GM18520 (cell line): ENCODE results near the gene FKBP1B.
"Not testable (repeated sequence)": the region's sequence is repeated elsewhere in the genome, so short reads cannot be mapped to it uniquely, and the experiment has no call there.

ENCODE experiments used
- ATAC-seq: cut with Tn5 transposase; IDR thresholded peaks from one replicate; pipeline ENCODE4 v1.9.1; 2021; ENCODE audit not compliant: unreplicated experiment

The FKBP1B gene

DNA sequence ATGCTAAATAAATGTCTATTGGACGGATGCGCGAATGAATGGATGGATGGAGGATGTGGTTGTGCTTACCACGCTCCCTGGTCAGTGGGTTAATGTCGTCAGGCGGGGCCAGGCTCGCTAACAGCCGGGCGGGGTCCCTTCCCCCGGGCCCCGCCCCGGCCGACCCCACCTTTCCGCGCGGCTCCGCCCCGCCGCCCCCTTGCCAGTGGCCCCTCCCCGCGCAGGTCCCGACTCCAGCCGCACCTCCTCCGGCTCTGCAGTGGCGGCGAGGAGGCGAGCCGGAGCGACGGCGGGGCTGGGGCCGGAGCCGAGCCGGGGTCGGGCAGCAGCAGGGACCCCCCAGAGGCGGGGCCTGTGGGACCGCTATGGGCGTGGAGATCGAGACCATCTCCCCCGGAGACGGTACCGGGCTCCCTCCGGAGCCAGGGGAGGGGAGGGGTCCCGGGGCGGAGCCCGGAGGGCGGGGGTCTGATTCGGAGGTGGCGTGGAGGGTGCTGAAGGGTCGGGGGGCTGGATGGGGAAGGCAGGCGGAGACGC, at the start of gene FKBP1B:
Gene FKBP1B, plus strand, starts transcription at position 257 of the 537 bp plus-strand sequence. Its CDS starts 109 bp downstream, at position 366.
- no peak for ATAC-seq

DNA sequence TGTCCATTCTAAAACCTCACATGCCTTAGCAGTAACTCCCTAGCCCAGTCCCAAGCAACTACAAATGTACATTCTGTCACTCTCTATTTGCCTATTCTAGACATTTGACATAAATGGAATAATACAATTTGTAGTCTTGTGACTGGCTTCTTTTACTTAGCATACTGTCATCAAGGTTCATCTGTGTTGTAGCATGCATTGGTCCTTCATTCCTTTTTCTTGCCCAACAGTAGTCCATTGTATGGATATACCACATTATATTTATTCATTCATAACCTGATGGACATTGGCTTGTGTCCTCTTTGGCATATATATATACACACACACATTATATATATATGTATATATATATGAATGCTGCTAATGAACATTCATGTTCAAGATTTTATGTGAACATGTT, 41.8 kb upstream of the FKBP1B start:
- ATAC-seq, result no peak

DNA sequence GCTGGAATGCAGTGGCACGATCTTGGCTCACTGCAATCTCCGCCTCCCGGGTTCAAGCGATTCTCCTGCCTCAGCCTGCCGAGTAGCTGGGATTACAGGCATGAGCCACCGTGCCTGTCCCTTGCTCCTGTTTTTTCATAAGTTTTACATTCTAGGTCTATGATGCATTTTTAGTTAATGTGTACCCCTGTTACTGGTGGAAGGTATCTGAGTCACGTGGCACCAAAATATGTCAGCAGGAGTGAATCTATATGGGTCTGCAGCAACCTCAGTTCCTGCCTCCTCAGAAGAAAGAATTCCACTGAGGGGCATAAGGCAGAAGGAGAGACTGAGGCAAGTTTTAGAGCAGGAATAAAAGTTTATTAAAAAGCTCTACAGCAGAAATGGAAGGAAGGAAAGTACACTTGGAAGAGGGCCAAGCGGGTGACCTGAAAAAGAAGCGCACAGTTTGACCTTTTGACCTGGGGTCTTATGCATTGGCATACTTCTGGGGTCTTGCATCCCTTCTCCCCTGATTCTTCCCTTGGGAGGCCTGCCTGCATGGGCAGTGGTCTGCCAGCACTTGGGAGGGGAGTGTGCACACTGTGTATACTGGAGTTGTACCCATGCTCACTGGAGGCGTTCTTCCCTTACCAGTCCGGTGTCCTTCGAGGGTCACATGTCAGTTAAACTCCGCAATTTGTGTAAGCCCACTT, 40.7 kb upstream of the FKBP1B start:
- no peak for ATAC-seq

DNA sequence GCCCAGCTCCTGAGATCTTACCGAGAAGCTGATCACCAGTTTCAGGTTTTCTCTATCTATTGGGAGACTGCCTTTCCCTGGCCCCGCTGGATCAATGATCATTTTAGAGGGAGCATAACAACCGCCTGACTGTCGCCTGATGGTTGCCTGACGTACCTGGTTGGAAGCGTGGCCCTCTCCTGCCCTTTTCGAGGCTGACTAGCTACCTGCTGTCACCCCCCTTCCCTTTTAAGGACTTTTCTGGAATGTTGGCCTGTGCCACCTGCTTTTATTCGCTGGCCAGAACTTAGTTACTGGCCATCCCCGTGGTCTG, 40.2 kb upstream of the FKBP1B start:
- ATAC-seq, result no peak

- no peak for ATAC-seq
Observed at GRCh38 chr2:24009680-24010476, 39.7 kb upstream of the FKBP1B start, which contains the start of gene MFSD2B. Gene MFSD2B (plus strand): TSS chr2:24010085. CDS start chr2:24010097, 12 bp downstream.

- no peak for ATAC-seq
Observed at GRCh38 chr2:24010477-24011249, 38.9 kb upstream of the FKBP1B start.

DNA sequence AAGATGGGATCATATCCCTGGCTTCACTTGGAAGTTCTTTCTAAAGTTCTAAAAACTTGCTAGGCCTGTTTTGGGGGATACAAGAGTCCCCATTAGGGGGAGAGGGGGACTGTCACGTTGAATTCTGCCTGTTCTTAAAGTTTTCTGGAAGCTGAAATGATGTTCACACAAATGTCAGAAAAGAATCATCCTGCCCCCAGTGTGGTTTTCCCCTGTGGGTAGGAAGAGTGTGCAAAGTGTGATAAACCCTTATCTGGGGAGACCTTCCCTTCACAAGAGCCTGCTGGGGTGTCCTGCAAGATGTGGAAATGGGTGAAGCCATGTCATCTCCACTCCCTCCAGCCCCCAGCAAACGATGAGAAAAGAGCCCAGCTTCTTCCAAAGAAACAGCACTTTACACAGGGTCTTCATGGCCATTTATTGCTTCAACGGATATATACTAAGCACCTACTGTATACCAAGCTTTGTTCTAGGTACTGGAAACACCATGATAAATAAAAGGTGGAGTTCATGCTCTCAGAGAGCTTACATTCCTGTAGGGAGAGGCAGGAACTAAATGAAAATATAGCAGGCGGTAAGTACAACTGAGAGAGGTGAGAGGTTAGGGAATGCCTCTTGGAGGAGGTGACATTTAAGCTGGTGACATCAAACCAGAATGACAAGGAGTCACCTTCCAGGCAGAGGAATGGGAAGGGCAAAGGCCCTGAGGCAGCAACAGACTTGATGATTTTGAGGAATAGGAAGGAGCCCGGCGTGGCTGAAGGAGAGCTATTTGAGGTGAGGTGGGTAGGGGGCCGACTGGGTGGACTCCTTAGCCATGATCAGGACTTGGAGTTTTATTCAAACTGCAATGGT, 38.1 kb upstream of the FKBP1B start:
- no peak for ATAC-seq

DNA sequence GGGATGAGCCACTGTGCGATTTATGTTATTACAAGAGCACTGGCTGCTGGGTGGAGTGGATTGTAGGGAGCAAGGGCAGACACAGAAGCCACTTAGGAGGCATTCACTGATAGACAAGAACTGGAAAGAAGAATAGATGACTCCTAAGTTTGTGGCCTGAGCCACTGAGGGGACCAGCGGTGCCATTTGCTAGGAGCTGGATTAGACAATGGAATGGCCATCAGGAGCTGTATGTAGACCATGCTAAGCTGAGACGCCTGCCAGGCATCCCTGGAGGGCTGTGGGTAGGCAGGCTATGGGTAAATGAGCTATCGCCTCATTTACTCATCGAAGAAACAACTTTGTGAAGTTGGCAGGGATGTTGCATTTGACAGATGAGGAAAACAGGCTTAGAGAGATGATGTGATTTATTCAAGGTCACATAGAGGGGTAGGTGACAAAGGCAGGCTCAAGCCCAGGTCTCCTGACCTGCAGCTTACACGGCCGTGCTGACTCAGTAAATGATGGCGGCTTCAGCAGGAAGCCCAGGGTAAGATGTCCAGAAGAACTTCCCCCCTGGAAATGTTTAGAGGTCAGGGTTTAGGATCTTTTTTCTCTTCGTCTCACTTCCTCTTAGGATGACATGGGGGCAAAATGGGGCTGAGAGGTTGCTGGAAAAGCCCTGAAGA, 36.9 kb upstream of the FKBP1B start:
- ATAC-seq, result no peak

GRCh38 chr2:24014902-24015301, 34.6 kb upstream of the FKBP1B start:
- not testable (repeated sequence) for ATAC-seq

- ATAC-seq, result no peak
Observed at GRCh38 chr2:24015562-24016375, 33.8 kb upstream of the FKBP1B start.

GRCh38 chr2:24016376-24016761, 33.2 kb upstream of the FKBP1B start:
- no peak for ATAC-seq

GRCh38 chr2:24016853-24017703, 32.5 kb upstream of the FKBP1B start:
- ATAC-seq, result no peak

DNA sequence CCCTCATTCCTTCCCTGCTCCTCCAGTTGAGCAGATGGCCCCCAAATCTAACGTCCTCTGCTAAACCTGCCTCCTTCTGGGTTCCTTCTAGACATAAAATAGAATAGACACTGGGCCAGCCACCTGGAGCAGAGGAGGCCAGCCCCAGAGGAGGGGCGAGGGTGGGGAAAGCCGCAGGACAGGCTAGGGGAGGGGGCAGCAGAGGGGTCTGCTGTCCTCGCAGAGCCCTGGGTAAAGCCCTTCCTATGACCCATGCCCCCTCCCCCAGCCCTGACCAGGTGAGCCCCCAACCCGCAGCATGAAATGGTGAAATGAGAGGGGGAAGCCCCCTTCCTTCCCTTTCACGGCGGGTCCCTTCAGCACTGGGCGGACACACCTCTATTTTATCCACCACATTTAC, 31.8 kb upstream of the FKBP1B start:
- no peak for ATAC-seq

DNA sequence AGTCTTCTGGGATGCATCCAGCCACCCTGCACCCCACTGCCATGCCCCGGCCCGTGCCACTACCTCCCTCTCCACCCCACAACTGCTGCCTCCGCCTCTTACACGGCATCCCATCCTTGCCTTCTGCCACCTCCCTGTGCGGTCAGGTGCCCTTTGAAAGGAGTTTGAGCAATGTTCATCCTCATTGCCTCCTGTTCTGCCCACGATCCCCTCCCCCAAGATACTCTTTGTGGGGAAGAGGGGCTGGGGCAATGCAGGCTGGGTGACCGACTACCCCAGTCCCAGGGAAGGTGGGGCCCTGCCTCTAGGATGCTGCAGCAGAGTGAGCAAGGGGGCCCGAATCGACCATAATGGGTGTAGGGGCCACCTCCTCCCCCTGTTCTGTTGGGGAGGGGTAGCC, 31.3 kb upstream of the FKBP1B start:
- no peak for ATAC-seq

- ATAC-seq, result no peak
Observed at GRCh38 chr2:24019729-24020128, 29.8 kb upstream of the FKBP1B start.

- ATAC-seq, result no peak
Observed at GRCh38 chr2:24020244-24020643, 29.3 kb upstream of the FKBP1B start.

DNA sequence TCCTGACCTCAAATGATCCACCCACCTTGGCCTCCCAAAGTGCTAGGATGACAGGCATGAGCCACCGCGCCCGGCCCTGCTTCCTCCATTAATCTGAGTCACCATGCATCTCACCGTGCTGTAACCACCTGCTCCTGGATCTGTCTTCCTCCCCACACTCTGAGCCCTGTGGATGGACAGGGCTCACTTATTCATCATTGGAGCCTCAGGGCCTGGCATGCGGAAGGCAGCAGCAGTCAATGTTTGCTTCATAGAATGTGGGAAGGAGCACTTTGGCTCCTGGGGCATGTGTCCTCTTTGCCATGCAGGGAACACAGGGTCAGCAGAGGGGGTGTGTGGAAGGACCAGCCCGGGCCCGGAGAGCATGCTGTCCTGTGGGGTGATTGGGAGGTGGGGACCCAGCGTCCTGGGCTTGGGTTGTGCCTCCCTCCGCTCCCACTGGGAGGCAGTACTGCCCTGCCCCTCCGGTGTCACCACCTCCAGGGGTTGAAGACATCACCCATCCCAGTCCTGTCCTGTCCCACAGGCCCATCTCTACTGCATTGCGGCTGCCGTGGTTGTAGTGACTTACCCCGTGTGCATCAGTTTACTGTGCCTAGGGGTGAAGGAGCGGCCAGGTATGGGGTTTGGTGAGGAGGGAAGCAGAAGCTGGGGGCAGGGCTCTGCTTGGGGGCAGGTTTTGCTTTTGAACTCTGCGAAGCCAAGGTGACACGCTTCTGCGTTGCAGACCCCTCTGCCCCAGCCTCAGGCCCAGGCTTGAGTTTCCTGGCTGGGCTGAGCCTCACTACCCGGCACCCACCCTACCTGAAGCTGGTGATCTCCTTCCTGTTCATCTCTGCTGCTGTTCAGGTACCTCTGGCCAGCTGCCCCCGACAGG, 28.2 kb upstream of the FKBP1B start:
- no peak for ATAC-seq
